Measurements from ENCODE around the gene RASSF1. TPM values are rescaled to one million over a fixed set of nuclear protein-coding genes. Genes with fewer than 3 reads are reported as not detected.

Gene RASSF1
- total RNA-seq, 1 experiment from 2014 or later: 15.9 TPM

DNA sequence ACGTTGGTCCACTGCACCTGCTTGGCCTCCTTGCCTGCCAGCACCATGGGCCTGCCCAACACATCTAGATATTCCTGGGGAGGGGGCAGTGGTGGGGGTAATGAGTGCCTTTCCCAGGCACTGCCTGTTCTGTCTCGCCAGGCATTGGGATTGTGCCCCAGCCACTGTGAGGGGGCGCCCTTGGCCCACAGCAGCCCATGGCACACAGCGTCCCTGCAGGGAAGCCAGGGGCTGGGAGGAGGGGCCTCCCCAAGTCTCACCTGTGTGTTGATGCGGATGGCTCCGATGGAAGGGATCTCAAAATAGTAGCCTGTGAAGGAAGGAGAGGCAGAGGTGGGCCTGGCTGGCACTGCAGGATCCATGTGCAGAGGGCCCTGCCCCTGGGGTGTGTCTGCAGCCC, 37.4 kb upstream of the RASSF1 start:
- TF ChIP-seq, protein P1, sequence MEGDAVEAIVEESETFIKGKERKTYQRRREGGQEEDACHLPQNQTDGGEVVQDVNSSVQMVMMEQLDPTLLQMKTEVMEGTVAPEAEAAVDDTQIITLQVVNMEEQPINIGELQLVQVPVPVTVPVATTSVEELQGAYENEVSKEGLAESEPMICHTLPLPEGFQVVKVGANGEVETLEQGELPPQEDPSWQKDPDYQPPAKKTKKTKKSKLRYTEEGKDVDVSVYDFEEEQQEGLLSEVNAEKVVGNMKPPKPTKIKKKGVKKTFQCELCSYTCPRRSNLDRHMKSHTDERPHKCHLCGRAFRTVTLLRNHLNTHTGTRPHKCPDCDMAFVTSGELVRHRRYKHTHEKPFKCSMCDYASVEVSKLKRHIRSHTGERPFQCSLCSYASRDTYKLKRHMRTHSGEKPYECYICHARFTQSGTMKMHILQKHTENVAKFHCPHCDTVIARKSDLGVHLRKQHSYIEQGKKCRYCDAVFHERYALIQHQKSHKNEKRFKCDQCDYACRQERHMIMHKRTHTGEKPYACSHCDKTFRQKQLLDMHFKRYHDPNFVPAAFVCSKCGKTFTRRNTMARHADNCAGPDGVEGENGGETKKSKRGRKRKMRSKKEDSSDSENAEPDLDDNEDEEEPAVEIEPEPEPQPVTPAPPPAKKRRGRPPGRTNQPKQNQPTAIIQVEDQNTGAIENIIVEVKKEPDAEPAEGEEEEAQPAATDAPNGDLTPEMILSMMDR (conservative IDR thresholded peaks at IDR 0.05): no peak
- TF ChIP-seq EZH2 (IDR thresholded peaks at IDR 0.05; ENCODE audit: low read depth): no peak
- Histone ChIP-seq H3F3A (ENCODE audit: insufficient read depth, low read depth) (no peaks in the 10 kb centered on the region), H3K27me3 (ENCODE audit: insufficient read depth, low read depth) (peaks cover 3% of the 10 kb centered on the region; the same call in 1 of the 2 replicates), H3K79me2 (ENCODE audit: low read depth) (no peaks in the 10 kb centered on the region), H3K36me3 (ENCODE audit: low read depth) (no peaks in the 10 kb centered on the region), H3K9me2 (ENCODE audit: insufficient read depth) (no peaks in the 10 kb centered on the region), H3K4me1 (replicated peaks; ENCODE audit: insufficient read depth) (no peaks in the 10 kb centered on the region), H2AFZ (no peak overlapping the region), H3K9me3 (ENCODE audit: insufficient read depth, low read depth) (no peaks in the 10 kb centered on the region), H3K4me2 (no peak overlapping the region), H4K20me1 (ENCODE audit: insufficient read depth) (no peaks in the 10 kb centered on the region), H3K4me3 (no peak overlapping the region), H3K27ac (no peak overlapping the region)
- DNase-seq: no peak
- ChIA-PET CTCF (no interaction called here), POLR2A (ENCODE audit: unreplicated experiment) (no interaction called here)
- BruUV-seq (replicated peaks): no TSS peak
- intact Hi-C loops (cut with micrococcal nuclease; ENCODE audit: unreplicated experiment): no loop called here

DNA sequence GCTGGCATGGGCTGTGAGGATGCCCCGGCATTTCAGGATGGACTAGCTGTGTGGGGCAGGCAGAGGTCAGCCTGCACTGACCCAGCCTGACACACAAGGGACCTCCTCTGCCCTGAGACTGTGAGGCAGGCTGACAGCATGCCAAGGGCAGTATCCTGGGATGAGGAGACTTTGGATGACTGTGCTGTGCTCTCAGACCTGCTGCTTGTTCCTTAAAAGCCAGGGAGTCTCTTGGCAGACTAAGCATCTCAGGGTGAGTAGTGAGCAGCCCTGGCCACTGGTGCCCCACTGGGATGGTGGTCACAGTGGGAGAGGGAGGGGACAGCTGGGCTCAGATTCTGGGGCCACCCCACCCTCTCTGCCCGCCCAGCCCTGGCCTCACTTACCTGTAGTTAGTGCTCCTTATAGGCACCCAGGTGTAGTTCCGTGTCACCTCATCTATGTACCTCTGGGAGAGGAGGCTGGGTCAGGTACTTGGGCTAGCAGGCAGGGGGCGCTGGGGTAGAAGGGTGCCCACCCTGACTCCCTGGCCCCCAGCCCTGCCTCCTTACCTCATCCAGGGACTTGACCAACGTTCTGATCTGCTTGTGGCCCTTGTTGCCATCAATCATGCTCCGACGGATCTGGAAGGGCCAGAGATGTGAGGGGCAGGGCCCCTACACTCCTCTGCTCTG, 34.8 kb upstream of the RASSF1 start:
- no peak for DNase-seq
- H3K36me3 ChIP-seq (ENCODE audit: low read depth): no peaks in the 10 kb centered on the region
- H2AFZ ChIP-seq: no peak overlapping the region
- H3F3A ChIP-seq (ENCODE audit: insufficient read depth, low read depth): no peaks in the 10 kb centered on the region
- intact Hi-C loops (cut with micrococcal nuclease; ENCODE audit: unreplicated experiment): no loop called here
- no peak overlapping the region for H3K4me3 ChIP-seq
- no peaks in the 10 kb centered on the region for H3K79me2 ChIP-seq (ENCODE audit: low read depth)
- no peaks in the 10 kb centered on the region for H3K4me1 ChIP-seq (replicated peaks; ENCODE audit: insufficient read depth)
- H4K20me1 ChIP-seq (ENCODE audit: insufficient read depth): no peaks in the 10 kb centered on the region
- BruUV-seq (replicated peaks): no TSS peak
- no peak overlapping the region for H3K4me2 ChIP-seq
- no peaks in the 10 kb centered on the region for H3K9me2 ChIP-seq (ENCODE audit: insufficient read depth)
- TF ChIP-seq EZH2 (IDR thresholded peaks at IDR 0.05; ENCODE audit: low read depth): no peak
- TF ChIP-seq, protein P1 (conservative IDR thresholded peaks at IDR 0.05): peak; percentile 30; the same call in 1 of the 2 replicates
- H3K27ac ChIP-seq: no peak overlapping the region
- CTCF ChIA-PET: no interaction called here
- POLR2A ChIA-PET (ENCODE audit: unreplicated experiment): no interaction called here
- H3K27me3 ChIP-seq (ENCODE audit: insufficient read depth, low read depth): peaks cover 22% of the 10 kb centered on the region
- no peaks in the 10 kb centered on the region for H3K9me3 ChIP-seq (ENCODE audit: insufficient read depth, low read depth)

DNA sequence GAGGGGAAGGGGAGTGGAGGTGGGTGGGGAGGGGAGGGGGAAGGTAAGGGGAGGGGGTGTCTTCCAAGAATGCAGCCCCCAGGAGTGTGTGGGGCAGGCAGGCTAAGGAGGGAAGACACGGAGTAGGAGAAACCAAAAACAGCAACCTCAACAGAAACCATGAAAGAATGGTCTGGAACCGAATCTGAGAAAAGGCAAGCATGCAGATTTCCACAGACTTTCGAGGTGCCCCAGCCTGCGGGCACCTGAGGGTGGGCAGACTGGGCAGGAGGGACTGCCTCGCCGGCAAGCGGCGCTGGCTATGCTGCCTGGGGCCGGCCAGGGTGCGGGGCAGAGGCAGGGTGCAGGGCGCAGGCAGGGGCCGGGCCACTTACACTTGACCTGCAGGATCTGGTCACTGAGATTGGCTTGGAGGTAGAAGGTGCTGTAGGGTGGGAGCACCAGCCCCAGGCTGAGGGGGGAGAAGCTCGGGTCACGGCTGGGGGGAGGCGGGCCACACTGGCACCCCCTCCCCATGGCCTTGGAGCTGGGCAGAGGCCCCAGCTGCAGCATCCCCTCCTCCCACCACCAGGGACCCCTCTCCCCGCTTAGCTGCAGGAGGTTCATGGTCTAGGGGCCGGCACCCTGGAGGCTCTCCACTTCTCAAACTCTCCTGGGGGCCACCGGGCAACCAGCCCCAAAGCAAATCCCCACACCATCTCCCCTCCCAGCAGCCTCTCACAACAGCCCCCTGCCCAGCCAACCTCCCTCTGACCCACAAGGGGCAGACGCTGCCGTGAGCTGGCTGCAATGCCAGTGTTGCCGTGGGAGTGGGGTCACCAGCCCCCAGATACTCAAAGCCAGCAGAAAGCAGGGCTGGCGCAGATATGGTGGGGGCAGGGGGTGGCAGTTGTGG, 34.0 kb upstream of the RASSF1 start:
- no peaks in the 10 kb centered on the region for H3K4me1 ChIP-seq (replicated peaks; ENCODE audit: insufficient read depth)
- no peak overlapping the region for H3K4me2 ChIP-seq
- intact Hi-C loops (cut with micrococcal nuclease; ENCODE audit: unreplicated experiment): no loop called here
- POLR2A ChIA-PET (ENCODE audit: unreplicated experiment): no interaction called here
- BruUV-seq (replicated peaks): no TSS peak
- H3K79me2 ChIP-seq (ENCODE audit: low read depth): no peaks in the 10 kb centered on the region
- CTCF ChIA-PET: no interaction called here
- H2AFZ ChIP-seq: no peak overlapping the region
- H3F3A ChIP-seq (ENCODE audit: insufficient read depth, low read depth): no peaks in the 10 kb centered on the region
- no peaks in the 10 kb centered on the region for H3K9me3 ChIP-seq (ENCODE audit: insufficient read depth, low read depth)
- no peaks in the 10 kb centered on the region for H4K20me1 ChIP-seq (ENCODE audit: insufficient read depth)
- DNase-seq: no peak
- no peak overlapping the region for H3K4me3 ChIP-seq
- H3K9me2 ChIP-seq (ENCODE audit: insufficient read depth): no peaks in the 10 kb centered on the region
- no peak for TF ChIP-seq EZH2 (IDR thresholded peaks at IDR 0.05; ENCODE audit: low read depth)
- TF ChIP-seq, protein P1 (conservative IDR thresholded peaks at IDR 0.05): no peak
- H3K27me3 ChIP-seq (ENCODE audit: insufficient read depth, low read depth): peaks cover 22% of the 10 kb centered on the region
- H3K36me3 ChIP-seq (ENCODE audit: low read depth): no peaks in the 10 kb centered on the region
- no peak overlapping the region for H3K27ac ChIP-seq

All from PC-9 (cell line).